ENCODE data around the gene ZFC3H1.
"Not testable (repeated sequence)": the region's sequence is repeated elsewhere in the genome, so short reads cannot be mapped to it uniquely, and the experiment has no call there.

Gene ZFC3H1

GRCh38 chr12:71626098-71626497 is 37.5 kb downstream of the ZFC3H1 start:
- DNase-seq: no peak

GRCh38 chr12:71625476-71625875 is 38.2 kb downstream of the ZFC3H1 start:
- no peak for DNase-seq

GRCh38 chr12:71621938-71622337 is 41.7 kb downstream of the ZFC3H1 start:
- no peak for DNase-seq

- DNase-seq: no peak
Observed at GRCh38 chr12:71610031-71610795, 53.4 kb downstream of the ZFC3H1 start.

- no peak for DNase-seq
Observed at GRCh38 chr12:71607494-71608330, 55.9 kb downstream of the ZFC3H1 start.

GRCh38 chr12:71605039-71605438 is 58.6 kb downstream of the ZFC3H1 start:
- DNase-seq: no peak

- no peak for DNase-seq
Observed at GRCh38 chr12:71602761-71603577, 60.7 kb downstream of the ZFC3H1 start.

GRCh38 chr12:71601546-71601945 is 62.1 kb downstream of the ZFC3H1 start:
- no peak for DNase-seq

GRCh38 chr12:71599210-71599609 is 64.4 kb downstream of the ZFC3H1 start:
- no peak for DNase-seq

- peak; percentile 21 for DNase-seq
Observed at GRCh38 chr12:71594214-71594948, 69.3 kb downstream of the ZFC3H1 start.

- no peak for DNase-seq
Observed at GRCh38 chr12:71592841-71593240, 70.8 kb downstream of the ZFC3H1 start.

GRCh38 chr12:71591601-71592000 is 72.0 kb downstream of the ZFC3H1 start:
- DNase-seq: no peak

- DNase-seq: no peak
Observed at GRCh38 chr12:71589478-71589881, 74.2 kb downstream of the ZFC3H1 start.

- no peak for DNase-seq
Observed at GRCh38 chr12:71587012-71587411, 76.6 kb downstream of the ZFC3H1 start.

- DNase-seq: no peak
Observed at GRCh38 chr12:71585218-71585617, 78.4 kb downstream of the ZFC3H1 start.

- no peak for DNase-seq
Observed at GRCh38 chr12:71584356-71584755, 79.3 kb downstream of the ZFC3H1 start.

- no peak for DNase-seq
Observed at GRCh38 chr12:71582925-71583324, 80.7 kb downstream of the ZFC3H1 start.

- DNase-seq: no peak
Observed at GRCh38 chr12:71581206-71581605, 82.4 kb downstream of the ZFC3H1 start.

GRCh38 chr12:71578694-71579258 is 84.9 kb downstream of the ZFC3H1 start:
- DNase-seq: no peak

- DNase-seq: peak; percentile 38
Observed at GRCh38 chr12:71576496-71576895, 87.2 kb downstream of the ZFC3H1 start.

GRCh38 chr12:71569885-71570284 is 93.8 kb downstream of the ZFC3H1 start:
- DNase-seq: not testable (repeated sequence)

GRCh38 chr12:71567537-71567936 is 96.1 kb downstream of the ZFC3H1 start:
- no peak for DNase-seq
